HCT116 (cell line): Measurements from ENCODE around the gene CIP2A. TPM values are rescaled to one million over a fixed set of nuclear protein-coding genes. Genes with fewer than 3 reads are reported as not detected.

Experiments used
- ATAC-seq: fragments of 200-7000 bp; cut with Tn5 transposase; 2 replicates; pipeline ENCODE4 v1.9.1; 2020; ENCODE audit warnings: mild to moderate bottlenecking, moderate library complexity
- BruUV-seq: library from RNA; stranded (reverse); fragments of 400-500 nt; replicated peaks from 2 replicates; lab custom pipeline; 2021; lab: Mats Ljungman, UMichigan
- CTCF ChIA-PET: fragments of 300-600 bp; sonication (Branson Sonifier 250); formaldehyde crosslinking; loops from one replicate; lab custom pipeline; 2021; ENCODE audit warnings: antibody characterized with exemption; lab: Charles Lee
- POLR2A ChIA-PET: fragments of 300-600, 350-600 bp; sonication (Branson Sonifier 250); formaldehyde crosslinking; loops from one replicate; lab custom pipeline; 2021; ENCODE audit warnings: antibody characterized with exemption; lab: Charles Lee
- RAD21 ChIA-PET, 2 experiments: fragments of 300-600 bp; sonication (Branson Sonifier 250); formaldehyde crosslinking; loops; one replicate each; lab custom pipeline; 2023; ENCODE audit warnings: low total read pairs in 2 of 2; ENCODE audit not compliant: uncharacterized antibody in 2 of 2, unreplicated experiment in 2 of 2, low non-redundant PET in 1 of 2; lab: Charles Lee
- DNase-seq: peaks from one replicate; pipeline ENCODE4 v3.0.0-alpha.2; 2010; ENCODE audit warnings: low read depth, low spot score
- H2AFZ ChIP-seq: fragments of 200-600 bp; shearing (Covaris generic), sonication (generic); 2 replicates; pipeline ENCODE4 v1.6.1; 2017; ENCODE audit warnings: low read depth, mixed run types, mixed read lengths, antibody characterized with exemption, low read length; ENCODE audit not compliant: poor library complexity, severe bottlenecking
- H3K27ac ChIP-seq: 2 replicates; pipeline ENCODE4 v1.5.1; 2012; ENCODE audit warnings: low read depth, low read length
- H3K27me3 ChIP-seq: fragments of 200-600 bp; sonication (generic); 2 replicates; pipeline ENCODE4 v1.6.1; 2016; ENCODE audit warnings: mixed run types, low read length, mixed read lengths; ENCODE audit not compliant: insufficient read depth
- H3K36me3 ChIP-seq, 2 experiments: fragments of 200-500 bp in 1 of 2; fragments of 200-600 bp in 1 of 2; sonication (Bioruptor generic) in 1 of 2; sonication (generic) in 1 of 2; 2 replicates each; pipeline versions ENCODE4 v1.5.1 to v1.6.1; 2014 to 2016; ENCODE audit warnings: low read length in 2 of 2, inconsistent platforms in 1 of 2, mixed read lengths in 1 of 2, mixed run types in 1 of 2; ENCODE audit not compliant: insufficient read depth in 2 of 2, control insufficient read depth in 1 of 2
- H3K4me1 ChIP-seq, 2 experiments: fragments of 200-600 bp in 1 of 2; sonication (generic) in 1 of 2; 2 replicates each; pipeline versions ENCODE4 v1.5.1 to v1.6.1; 2012 to 2017; ENCODE audit warnings: low read length in 2 of 2, inconsistent platforms in 1 of 2, mild to moderate bottlenecking in 1 of 2, mixed read lengths in 1 of 2, mixed run types in 1 of 2, moderate library complexity in 1 of 2; ENCODE audit not compliant: insufficient read depth in 2 of 2, control insufficient read depth in 1 of 2
- H3K4me2 ChIP-seq: fragments of 200-600 bp; sonication (generic); 2 replicates; pipeline ENCODE4 v1.6.1; 2017; ENCODE audit warnings: mixed run types, low read length, mixed read lengths
- H3K4me3 ChIP-seq, 2 experiments: fragments of 200-600 bp in 1 of 2; sonication (generic) in 1 of 2; replicated peaks in 1 of 2; 2 replicates each; pipeline ENCODE4 v1.5.1; 2011 to 2016; ENCODE audit warnings: low read length in 2 of 2, control low read depth in 1 of 2, low read depth in 1 of 2, mild to moderate bottlenecking in 1 of 2, mixed read lengths in 1 of 2, mixed run types in 1 of 2
- H3K79me2 ChIP-seq: fragments of 200-600 bp; sonication (generic); 2 replicates; pipeline ENCODE4 v1.6.1; 2017; ENCODE audit warnings: mild to moderate bottlenecking, mixed run types, low read length, moderate library complexity, mixed read lengths; ENCODE audit not compliant: insufficient read depth
- H3K9ac ChIP-seq: fragments of 200-600 bp; sonication (generic); 2 replicates; pipeline ENCODE4 v1.6.1; 2016; ENCODE audit warnings: low read length, mixed read lengths
- H3K9me2 ChIP-seq: fragments of 200-600 bp; sonication (generic), shearing (Covaris generic); 2 replicates; pipeline ENCODE4 v1.6.1; 2017; ENCODE audit warnings: mixed run types, mild to moderate bottlenecking, moderate library complexity; ENCODE audit not compliant: insufficient read depth
- H3K9me3 ChIP-seq, 2 experiments: fragments of 200-500 bp in 1 of 2; fragments of 200-600 bp in 1 of 2; sonication (Bioruptor generic) in 1 of 2; sonication (generic) in 1 of 2; 2 replicates each; pipeline ENCODE4 v1.6.1; 2014 to 2017; ENCODE audit warnings: low read length in 2 of 2, mixed read lengths in 2 of 2, inconsistent platforms in 1 of 2, low read depth in 1 of 2, mild to moderate bottlenecking in 1 of 2, mixed run types in 1 of 2, moderate library complexity in 1 of 2; ENCODE audit not compliant: control insufficient read depth in 1 of 2, insufficient read depth in 1 of 2
- H4K20me1 ChIP-seq: fragments of 200-600 bp; sonication (generic), shearing (Covaris generic); 2 replicates; pipeline ENCODE4 v1.6.1; 2017; ENCODE audit warnings: mixed run types, mild to moderate bottlenecking, moderate library complexity; ENCODE audit not compliant: insufficient read depth
- CBX3 ChIP-seq: IDR thresholded peaks from 2 replicates; pipeline ENCODE4 v1.6.1; 2012; ENCODE audit warnings: low read depth
- CEBPB ChIP-seq: IDR thresholded peaks from 2 replicates; pipeline ENCODE4 v1.6.1; 2012; ENCODE audit warnings: low read depth
- CTCF ChIP-seq, 3 experiments: fragments of 200-600 bp in 1 of 3; sonication (generic) in 1 of 3; IDR thresholded peaks in 2 of 3; conservative IDR thresholded peaks in 1 of 3; 2 replicates each; pipeline ENCODE4 v1.5.1; 2012 to 2017; ENCODE audit warnings: low read depth in 2 of 3, low read length in 2 of 3, antibody characterized with exemption in 1 of 3, borderline replicate concordance in 1 of 3, control low read depth in 1 of 3, mild to moderate bottlenecking in 1 of 3, mixed read lengths in 1 of 3, mixed run types in 1 of 3, moderate library complexity in 1 of 3; ENCODE audit not compliant: insufficient read depth in 1 of 3
- EGR1 ChIP-seq: IDR thresholded peaks from 2 replicates; pipeline ENCODE4 v1.6.1; 2012; ENCODE audit warnings: low read depth
- ELF1 ChIP-seq: IDR thresholded peaks from 2 replicates; pipeline ENCODE4 v1.6.1; 2012; ENCODE audit warnings: low read depth, borderline replicate concordance
- EZH2 ChIP-seq: fragments of 200-600 bp; sonication (generic); IDR thresholded peaks from 2 replicates; pipeline ENCODE4 v1.6.1; 2017; ENCODE audit warnings: antibody characterized with exemption, mixed run types
- FOSL1 ChIP-seq: IDR thresholded peaks from 2 replicates; pipeline ENCODE4 v1.6.1; 2012; ENCODE audit warnings: low read depth
- JUND ChIP-seq: IDR thresholded peaks from 2 replicates; pipeline ENCODE4 v1.6.1; 2012
- MAX ChIP-seq: IDR thresholded peaks from 2 replicates; pipeline ENCODE4 v1.6.1; 2012
- POLR2AphosphoS5 ChIP-seq: IDR thresholded peaks from 2 replicates; pipeline ENCODE4 v1.6.1; 2011; ENCODE audit warnings: mild to moderate bottlenecking, low read depth, low read length, moderate library complexity
- RAD21 ChIP-seq: IDR thresholded peaks from 2 replicates; pipeline ENCODE4 v1.6.1; 2012; ENCODE audit warnings: low read depth, mild to moderate bottlenecking
- SP1 ChIP-seq: IDR thresholded peaks from 2 replicates; pipeline ENCODE4 v1.6.1; 2012; ENCODE audit warnings: low read depth
- SRF ChIP-seq: IDR thresholded peaks from 2 replicates; pipeline ENCODE4 v1.6.1; 2012; ENCODE audit warnings: low read depth
- YY1 ChIP-seq: IDR thresholded peaks from 2 replicates; pipeline ENCODE4 v1.6.1; 2011; ENCODE audit warnings: low read length, low read depth, moderate library complexity, mild to moderate bottlenecking; ENCODE audit not compliant: insufficient replicate concordance; ENCODE audit errors: extremely low read depth
- ZBTB33 ChIP-seq: IDR thresholded peaks from 2 replicates; pipeline ENCODE4 v1.6.1; 2011; ENCODE audit warnings: mild to moderate bottlenecking, low read length, moderate library complexity; ENCODE audit not compliant: insufficient replicate concordance; ENCODE audit errors: extremely low read depth
- ZFX ChIP-seq: fragments of 450-650 bp; IDR thresholded peaks from 2 replicates; pipeline ENCODE4 v1.6.1; 2017
- intact Hi-C: fragments of 100-400 bp; cut with micrococcal nuclease; formaldehyde crosslinking; loops from 2 replicates; pipeline ENCODE4 v1.10.0; 2022
- total RNA-seq: library from RNA; stranded (reverse); gene quantifications from one replicate; pipeline ENCODE4 v1.2.1, GENCODE V29; 2021; ENCODE audit not compliant: unreplicated experiment

The CIP2A gene
- total RNA-seq, 1 experiment from 2014 or later = 41.6 TPM

GRCh38 chr3:108546247-108546646 is 43.0 kb downstream of the CIP2A start:
- H3K4me1 ChIP-seq = no peaks in the 10 kb centered on the region
- ChIA-PET POLR2A (no interaction called here), RAD21 (no interaction called here), CTCF (no interaction called here)
- TF ChIP-seq CBX3 = no peak
- no peak for TF ChIP-seq ZBTB33
- no peak for TF ChIP-seq CEBPB
- TF ChIP-seq ZFX = no peak
- TF ChIP-seq EGR1 = no peak
- intact Hi-C loops = no loop called here
- H3K9me3 ChIP-seq = no peaks in the 10 kb centered on the region
- no peak overlapping the region for H3K4me2 ChIP-seq
- no peak overlapping the region for H2AFZ ChIP-seq
- H3K36me3 ChIP-seq = peaks cover 17 to 18% of the 10 kb centered on the region in 2 experiments; a peak in 3 of 4 replicates
- no peaks in the 10 kb centered on the region for H3K79me2 ChIP-seq
- ATAC-seq = no peak
- no peak overlapping the region for H3K4me3 ChIP-seq
- no peaks in the 10 kb centered on the region for H3K9me2 ChIP-seq
- BruUV-seq = no TSS peak
- no peak for DNase-seq
- no peak overlapping the region for H3K9ac ChIP-seq
- H4K20me1 ChIP-seq = no peaks in the 10 kb centered on the region
- H3K27me3 ChIP-seq = no peaks in the 10 kb centered on the region
- H3K27ac ChIP-seq = no peak overlapping the region

DNA sequence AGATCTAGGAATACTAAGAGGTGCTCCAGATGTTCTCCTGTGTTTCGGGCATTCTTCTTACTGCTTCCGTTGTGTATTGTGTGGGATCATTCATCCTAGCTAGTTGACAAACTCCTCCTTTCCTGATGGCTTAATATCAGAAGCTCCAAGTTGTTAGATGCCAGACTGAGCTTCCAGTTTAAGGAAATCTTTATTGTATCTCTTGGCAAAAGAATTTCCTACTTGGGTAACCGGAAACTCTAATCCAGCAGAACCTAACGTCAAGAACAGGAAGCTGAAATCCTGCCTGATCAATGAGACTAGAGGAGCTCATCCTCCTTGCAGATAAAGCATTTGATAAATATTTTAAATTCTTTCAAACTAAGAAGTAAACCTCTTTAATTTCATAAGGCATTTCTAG is 51.2 kb downstream of the CIP2A start:
- ChIA-PET CTCF (no interaction called here), POLR2A (no interaction called here), RAD21 (no interaction called here)
- Histone ChIP-seq H3K27ac (no peak overlapping the region), H3K36me3 (peaks cover 0 to 1% of the 10 kb centered on the region in 2 experiments; a peak in 1 of 4 replicates), H3K79me2 (no peaks in the 10 kb centered on the region), H3K9me2 (no peaks in the 10 kb centered on the region), H3K4me3 (no peak overlapping the region), H3K9me3 (no peaks in the 10 kb centered on the region), H3K27me3 (no peaks in the 10 kb centered on the region), H4K20me1 (no peaks in the 10 kb centered on the region), H2AFZ (no peak overlapping the region), H3K4me1 (no peaks in the 10 kb centered on the region), H3K4me2 (no peak overlapping the region), H3K9ac (no peak overlapping the region)
- DNase-seq (no peak), ATAC-seq (no peak)
- no TSS peak for BruUV-seq
- intact Hi-C loops = no loop called here
- no peak for TF ChIP-seq CTCF (IDR thresholded peaks at IDR 0.05 in 2 of 3, conservative IDR thresholded peaks at IDR 0.05 in 1 of 3; ENCODE audit: borderline replicate concordance in 1 of 3, insufficient read depth in 1 of 3, low read depth in 2 of 3, low read length in 2 of 3)
- no peak for TF ChIP-seq POLR2AphosphoS5
- no peak for TF ChIP-seq YY1
- TF ChIP-seq SP1 = no peak
- no peak for TF ChIP-seq ELF1
- no peak for TF ChIP-seq MAX
- no peak for TF ChIP-seq RAD21
- no peak for TF ChIP-seq ZFX
- TF ChIP-seq ZBTB33 = no peak
- no peak for TF ChIP-seq JUND
- no peak for TF ChIP-seq EGR1
- TF ChIP-seq FOSL1 = no peak
- TF ChIP-seq EZH2 = no peak
- TF ChIP-seq SRF = no peak
